GM12891 (cell line): Measurements from ENCODE around the gene AGBL1.
"Not testable (repeated sequence)": the region's sequence is repeated elsewhere in the genome, so short reads cannot be mapped to it uniquely, and the experiment has no call there.

Experiments used
- POLR2A ChIP-seq: IDR thresholded peaks from 2 replicates; pipeline ENCODE4 v1.6.1; 2011; ENCODE audit warnings: low read depth, low read length, control low read depth
- POLR2AphosphoS5 ChIP-seq: IDR thresholded peaks from 2 replicates; pipeline ENCODE4 v1.6.1; 2011; ENCODE audit warnings: low read depth, low read length, control low read depth

- not testable (repeated sequence) for TF ChIP-seq POLR2A, POLR2AphosphoS5
Observed at GRCh38 chr15:87042619-87043018, 962.9 kb downstream of the AGBL1 start.
